OCI-M2 (cell line): Measurements from ENCODE around the gene MMS19.
"Not testable (repeated sequence)": the region's sequence is repeated elsewhere in the genome, so short reads cannot be mapped to it uniquely, and the experiment has no call there.

Experiments used
- DNase-seq: peaks from one replicate; lab custom pipeline; 2025; ENCODE audit not compliant: unreplicated experiment; lab: John Stamatoyannopoulos, UW

MMS19 gene

GRCh38 chr10:97468781-97469180, 29.4 kb downstream of the MMS19 start:
- not testable (repeated sequence) for DNase-seq

- no peak for DNase-seq
Observed at GRCh38 chr10:97468162-97468561, 30.1 kb downstream of the MMS19 start.

GRCh38 chr10:97466755-97467154, 31.5 kb downstream of the MMS19 start:
- DNase-seq: no peak

- no peak for DNase-seq
Observed at GRCh38 chr10:97465982-97466381, 32.2 kb downstream of the MMS19 start.

GRCh38 chr10:97464226-97464625, 34.0 kb downstream of the MMS19 start:
- DNase-seq: no peak

- DNase-seq: no peak
Observed at GRCh38 chr10:97463363-97464132, 34.7 kb downstream of the MMS19 start.

GRCh38 chr10:97462309-97462708, 35.9 kb downstream of the MMS19 start:
- DNase-seq: no peak

- no peak for DNase-seq
Observed at GRCh38 chr10:97459933-97460332, 38.3 kb downstream of the MMS19 start.

- DNase-seq: no peak
Observed at GRCh38 chr10:97459111-97459510, 39.1 kb downstream of the MMS19 start.

- no peak for DNase-seq
Observed at GRCh38 chr10:97456686-97457065, 41.5 kb downstream of the MMS19 start.

- DNase-seq: no peak
Observed at GRCh38 chr10:97456034-97456685, 42.1 kb downstream of the MMS19 start.

GRCh38 chr10:97454330-97455036, 43.7 kb downstream of the MMS19 start:
- DNase-seq: no peak

GRCh38 chr10:97452352-97452751, 45.9 kb downstream of the MMS19 start:
- no peak for DNase-seq

GRCh38 chr10:97451605-97452004, 46.6 kb downstream of the MMS19 start:
- DNase-seq: no peak

GRCh38 chr10:97450828-97451227, 47.4 kb downstream of the MMS19 start:
- DNase-seq: no peak

- DNase-seq: peak; percentile 83
Observed at GRCh38 chr10:97445722-97446639, 52.2 kb downstream of the MMS19 start, which contains the start of the genes EXOSC1 and ZDHHC16. EXOSC1 (minus strand) TSS chr10:97446006; CDS start chr10:97445985, 21 bp downstream. ZDHHC16 (plus strand) TSS chr10:97446175; CDS start chr10:97451676, 5,501 bp downstream.

GRCh38 chr10:97445357-97445721, 52.9 kb downstream of the MMS19 start:
- no peak for DNase-seq

GRCh38 chr10:97444212-97444611, 54.0 kb downstream of the MMS19 start:
- DNase-seq: no peak

GRCh38 chr10:97442277-97442676, 55.9 kb downstream of the MMS19 start:
- DNase-seq: no peak

- DNase-seq: no peak
Observed at GRCh38 chr10:97435211-97435610, 63.0 kb downstream of the MMS19 start.

- DNase-seq: no peak
Observed at GRCh38 chr10:97434557-97434956, 63.7 kb downstream of the MMS19 start.
